GM23248 (cell line): ENCODE data around the gene GALNT17. TPM values are rescaled to one million over a fixed set of nuclear protein-coding genes. Genes with fewer than 3 reads are reported as not detected.

Experiments used
- DNase-seq: peaks from one replicate; pipeline ENCODE4 v3.0.0-alpha.2; 2015
- H2AFZ ChIP-seq: fragments of 200-600 bp; sonication (generic); 2 replicates; pipeline ENCODE4 v1.6.1; 2016; ENCODE audit warnings: antibody characterized with exemption
- H3F3A ChIP-seq: fragments of 200-600 bp; sonication (generic); 2 replicates; pipeline ENCODE4 v1.6.1; 2016; ENCODE audit warnings: mild to moderate bottlenecking, antibody characterized with exemption, mixed run types; ENCODE audit not compliant: insufficient read depth
- H3K27ac ChIP-seq: fragments of 200-600 bp; sonication (generic); 2 replicates; pipeline ENCODE4 v1.5.1; 2016; ENCODE audit warnings: mild to moderate bottlenecking
- H3K27me3 ChIP-seq: fragments of 200-600 bp; sonication (generic); replicated peaks from 2 replicates; pipeline ENCODE4 v1.6.1; 2016; ENCODE audit warnings: mild to moderate bottlenecking; ENCODE audit not compliant: insufficient read depth
- H3K36me3 ChIP-seq: fragments of 200-600 bp; sonication (generic); 2 replicates; pipeline ENCODE4 v1.6.1; 2016; ENCODE audit warnings: low read depth, mild to moderate bottlenecking
- H3K4me1 ChIP-seq: fragments of 200-600 bp; sonication (generic); 2 replicates; pipeline ENCODE4 v1.6.1; 2016; ENCODE audit warnings: mild to moderate bottlenecking; ENCODE audit not compliant: insufficient read depth
- H3K4me2 ChIP-seq: fragments of 200-600 bp; sonication (generic); one replicate; pipeline ENCODE4 v1.6.1; 2016; ENCODE audit warnings: mild to moderate bottlenecking; ENCODE audit not compliant: unreplicated experiment
- H3K4me3 ChIP-seq: fragments of 200-600 bp; sonication (generic); 2 replicates; pipeline ENCODE4 v1.5.1; 2016; ENCODE audit warnings: mild to moderate bottlenecking
- H3K79me2 ChIP-seq: fragments of 200-600 bp; sonication (generic); 2 replicates; pipeline ENCODE4 v1.6.1; 2016; ENCODE audit warnings: mild to moderate bottlenecking; ENCODE audit not compliant: insufficient read depth
- H3K9ac ChIP-seq: fragments of 200-600 bp; sonication (generic); 2 replicates; pipeline ENCODE4 v1.6.1; 2016; ENCODE audit warnings: mild to moderate bottlenecking
- H3K9me2 ChIP-seq: fragments of 200-600 bp; sonication (generic); 2 replicates; pipeline ENCODE4 v1.6.1; 2016; ENCODE audit warnings: mixed run types, mild to moderate bottlenecking, moderate library complexity; ENCODE audit not compliant: insufficient read depth
- H3K9me3 ChIP-seq: fragments of 200-600 bp; sonication (generic); one replicate; pipeline ENCODE4 v1.6.1; 2017; ENCODE audit warnings: low read depth
- H4K20me1 ChIP-seq: fragments of 200-600 bp; sonication (generic); 2 replicates; pipeline ENCODE4 v1.6.0; 2016; ENCODE audit not compliant: insufficient read depth
- EZH2 ChIP-seq: fragments of 200-600 bp; sonication (generic); IDR thresholded peaks from 2 replicates; pipeline ENCODE4 v1.6.1; 2018; ENCODE audit warnings: antibody characterized with exemption, mild to moderate bottlenecking; ENCODE audit not compliant: insufficient read depth, poor library complexity, severe bottlenecking
- EZH2phosphoT487 ChIP-seq: fragments of 200-600 bp; sonication (generic); IDR thresholded peaks from 2 replicates; pipeline ENCODE4 v1.6.1; 2018; ENCODE audit warnings: antibody characterized with exemption, moderate library complexity, mild to moderate bottlenecking, low read depth; ENCODE audit not compliant: insufficient read depth
- WGBS, 2 experiments: methylation state at CpG; one replicate each; pipeline ENCODE4 v1.1.6; 2015 to 2017; ENCODE audit warnings: low lambda C conversion rate in 2 of 2, low coverage in 1 of 2; ENCODE audit errors: missing lambda C conversion rate in 2 of 2; 5-methylcytosine and 5-hydroxymethylcytosine counted together
- in situ Hi-C: fragments of 300-500 bp; cut with MboI; formaldehyde crosslinking; loops from 2 replicates; pipeline ENCODE4 v1.15.0; 2020
- polyA plus RNA-seq: library from polyadenylated mRNA; unstranded; fragments of >200 nt; fragmentation: Nextera tagmentation; extraction: Ambion mirVana; gene quantifications from 2 replicates; pipeline ENCODE4 v1.2.1, GENCODE V29; 2016
- total RNA-seq: library from RNA; depleted of rRNA; stranded (reverse); fragments of >200 nt; shearing (Covaris generic); gene quantifications from 2 replicates; pipeline ENCODE4 v1.2.3, GENCODE V29; 2014

Gene GALNT17
- total and polyA plus RNA-seq, 2 experiments from 2014 or later = not detected

GRCh38 chr7:71538210-71538609 lies 406.3 kb downstream of the GALNT17 start:
- Histone ChIP-seq H3F3A (no peaks in the 10 kb centered on the region), H3K4me3 (no peak overlapping the region), H4K20me1 (no peaks in the 10 kb centered on the region), H3K27ac (no peak overlapping the region), H3K36me3 (no peaks in the 10 kb centered on the region), H3K4me1 (no peaks in the 10 kb centered on the region), H3K9me2 (no peaks in the 10 kb centered on the region), H2AFZ (no peak overlapping the region), H3K4me2 (no peak overlapping the region), H3K79me2 (no peaks in the 10 kb centered on the region), H3K9me3 (no peaks in the 10 kb centered on the region), H3K27me3 (no peaks in the 10 kb centered on the region), H3K9ac (no peak overlapping the region)
- in situ Hi-C loops = no loop called here
- WGBS, 2 experiments = 5 to 8% methylated on average over 11 of the region's 11 CpGs
- TF ChIP-seq EZH2phosphoT487 (no peak), EZH2 (no peak)
- DNase-seq = no peak

DNA sequence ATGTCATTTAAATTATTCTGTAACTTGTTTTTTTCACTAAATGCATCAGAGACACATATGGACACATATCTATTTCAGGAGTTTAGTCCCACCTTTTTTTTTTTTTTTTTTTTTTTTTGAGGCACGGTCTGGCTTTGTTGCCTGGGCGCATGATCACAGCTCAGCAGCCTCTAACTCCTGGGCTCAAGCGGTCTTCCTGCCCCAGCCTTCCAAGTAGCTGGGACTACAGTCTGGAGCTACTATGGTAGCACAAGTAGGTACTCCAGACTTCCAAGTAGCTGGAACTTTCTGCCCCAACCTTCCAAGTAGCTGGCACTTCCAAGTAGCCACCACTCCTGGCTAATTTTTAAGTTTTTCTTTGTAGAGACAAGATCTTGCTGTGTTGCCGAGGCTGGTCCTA lies 407.7 kb downstream of the GALNT17 start:
- Histone ChIP-seq H3K79me2 (no peaks in the 10 kb centered on the region), H3K9ac (no peak overlapping the region), H3K27ac (no peak overlapping the region), H3K36me3 (no peaks in the 10 kb centered on the region), H3K4me3 (no peak overlapping the region), H3F3A (no peaks in the 10 kb centered on the region), H3K9me3 (no peaks in the 10 kb centered on the region), H3K27me3 (no peaks in the 10 kb centered on the region), H3K4me2 (no peak overlapping the region), H4K20me1 (no peaks in the 10 kb centered on the region), H3K9me2 (no peaks in the 10 kb centered on the region), H3K4me1 (no peaks in the 10 kb centered on the region), H2AFZ (no peak overlapping the region)
- in situ Hi-C loops = no loop called here
- 51 to 58% methylated on average over 4 of the region's 4 CpGs for WGBS, 2 experiments
- no peak for DNase-seq
- TF ChIP-seq EZH2 = no peak
- no peak for TF ChIP-seq EZH2phosphoT487

DNA sequence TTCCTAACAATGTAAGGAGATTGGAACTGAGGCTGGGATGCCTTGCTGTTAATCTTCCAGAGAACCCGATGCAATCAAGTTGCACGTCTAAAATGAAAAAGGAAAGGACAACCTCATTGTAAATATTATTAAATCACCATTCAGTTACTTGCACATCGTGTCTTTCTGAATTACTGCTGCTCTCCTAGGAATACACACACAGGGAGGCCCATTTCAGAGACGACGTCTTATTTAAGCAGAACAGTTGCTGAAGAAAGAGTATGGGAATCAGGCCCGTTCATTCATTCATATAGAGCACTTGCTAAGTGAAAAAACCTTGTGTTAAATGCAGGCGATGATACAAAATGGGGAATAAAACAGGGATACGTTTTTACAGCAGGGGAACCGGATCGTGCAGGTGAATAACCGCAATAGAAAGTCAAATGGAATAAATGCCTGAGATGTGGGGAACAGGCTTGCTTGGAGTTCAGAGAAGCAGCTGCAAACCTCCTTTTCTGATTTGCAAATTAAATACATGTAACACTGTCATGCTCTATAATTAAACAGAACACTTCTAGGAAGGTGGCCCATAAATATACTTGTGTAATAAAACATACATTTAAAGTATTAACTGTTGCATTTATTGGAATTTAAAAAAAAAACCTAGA lies 409.9 kb downstream of the GALNT17 start:
- no peaks in the 10 kb centered on the region for H3K9me2 ChIP-seq
- no peak overlapping the region for H3K27ac ChIP-seq
- H3K79me2 ChIP-seq = no peaks in the 10 kb centered on the region
- H3K9me3 ChIP-seq = no peaks in the 10 kb centered on the region
- H3K36me3 ChIP-seq = no peaks in the 10 kb centered on the region
- WGBS, 2 experiments = 43 to 48% methylated on average over 11 of the region's 11 CpGs
- no peak overlapping the region for H3K4me2 ChIP-seq
- no peak for DNase-seq
- H4K20me1 ChIP-seq = no peaks in the 10 kb centered on the region
- H3K9ac ChIP-seq = no peak overlapping the region
- TF ChIP-seq EZH2 (no peak), EZH2phosphoT487 (no peak)
- in situ Hi-C loops = no loop called here
- no peaks in the 10 kb centered on the region for H3F3A ChIP-seq
- H3K4me1 ChIP-seq = no peaks in the 10 kb centered on the region
- no peaks in the 10 kb centered on the region for H3K27me3 ChIP-seq
- H3K4me3 ChIP-seq = no peak overlapping the region
- no peak overlapping the region for H2AFZ ChIP-seq

GRCh38 chr7:71543396-71543795 lies 411.5 kb downstream of the GALNT17 start:
- H3K79me2 ChIP-seq = no peaks in the 10 kb centered on the region

More at GRCh38 chr7:71543396-71543795, 411.5 kb downstream of the GALNT17 start:
- H3F3A ChIP-seq = no peaks in the 10 kb centered on the region
- in situ Hi-C loops = no loop called here
- H3K9me3 ChIP-seq = no peaks in the 10 kb centered on the region
- H4K20me1 ChIP-seq = no peaks in the 10 kb centered on the region
- no peak overlapping the region for H2AFZ ChIP-seq
- no peaks in the 10 kb centered on the region for H3K4me1 ChIP-seq
- DNase-seq = no peak
- no peaks in the 10 kb centered on the region for H3K27me3 ChIP-seq
- H3K9me2 ChIP-seq = no peaks in the 10 kb centered on the region
- no peak overlapping the region for H3K4me2 ChIP-seq
- TF ChIP-seq EZH2 (no peak), EZH2phosphoT487 (no peak)
- H3K4me3 ChIP-seq = no peak overlapping the region
- H3K36me3 ChIP-seq = no peaks in the 10 kb centered on the region
- H3K27ac ChIP-seq = no peak overlapping the region
- 5 to 11% methylated on average over 5 of the region's 5 CpGs for WGBS, 2 experiments
- H3K9ac ChIP-seq = no peak overlapping the region
